Prostate gland (tissue), 2 donors: ENCODE measurements around the gene F5. TPM values are rescaled to one million over a fixed set of nuclear protein-coding genes. Genes with fewer than 3 reads are reported as not detected.

Experiments used
- DNase-seq: peaks from one replicate; pipeline ENCODE4 v3.0.0-alpha.2; 2019; ENCODE audit warnings: low spot score
- H3K27ac ChIP-seq, 2 donors: fragments of 200-600 bp; sonication (generic); 2 replicates each; pipeline ENCODE4 v1.5.1; 2017 to 2019
- H3K27me3 ChIP-seq: fragments of 200-600 bp; sonication (generic); replicated peaks from 2 replicates; pipeline ENCODE4 v1.5.1; 2019; ENCODE audit not compliant: insufficient read depth
- H3K36me3 ChIP-seq, 2 donors: fragments of 200-600 bp; sonication (generic); 1 replicate in 1 of 2; 2 replicates in 1 of 2; pipeline versions ENCODE4 v1.5.1 to v1.8.1; 2017 to 2019
- H3K4me1 ChIP-seq: fragments of 200-600 bp; sonication (generic); replicated peaks from 2 replicates; pipeline ENCODE4 v1.5.1; 2019
- H3K4me3 ChIP-seq, 2 donors: fragments of 200-600 bp; sonication (generic); 2 replicates each; pipeline ENCODE4 v1.5.1; 2017 to 2019
- H3K9me3 ChIP-seq: fragments of 200-600 bp; sonication (generic); 2 replicates; pipeline ENCODE4 v1.5.1; 2017
- POLR2A ChIP-seq: fragments of 450-650 bp; IDR thresholded peaks from one replicate; pipeline ENCODE4 v1.6.1; 2016; ENCODE audit warnings: antibody characterized with exemption, mild to moderate bottlenecking
- POLR2AphosphoS5 ChIP-seq: sonication (generic); formaldehyde crosslinking; IDR thresholded peaks from one replicate; pipeline ENCODE4 v1.6.1; 2017; ENCODE audit warnings: antibody characterized with exemption
- WGBS: methylation state at CpG from one replicate; pipeline ENCODE4 v1.1.5; 2018; 5-methylcytosine and 5-hydroxymethylcytosine counted together
- intact Hi-C: fragments of 100-400 bp; cut with DNase I; formaldehyde crosslinking; loops from one replicate; pipeline ENCODE4 v1.14.2; 2022
- total RNA-seq, 2 donors: library from RNA; depleted of rRNA; stranded (reverse); fragments of >200 nt; gene quantifications; one replicate each; pipeline ENCODE4 v1.1.0, GENCODE V29; 2016
- TF ChIP-seq, protein P1 (sequence below), 4 experiments: fragments of 200-600 bp in 2 of 4; fragments of 450-650 bp in 2 of 4; sonication (generic) in 2 of 4; IDR thresholded peaks; 1 replicate in 3 of 4; 2 replicates in 1 of 4; pipeline ENCODE4 v1.5.1; 2016 to 2019; ENCODE audit warnings: antibody characterized with exemption in 4 of 4, mild to moderate bottlenecking in 2 of 4, moderate library complexity in 2 of 4

Gene F5
- total RNA-seq, 2 donors from 2014 or later: 1.1 to 8.4 TPM

DNA sequence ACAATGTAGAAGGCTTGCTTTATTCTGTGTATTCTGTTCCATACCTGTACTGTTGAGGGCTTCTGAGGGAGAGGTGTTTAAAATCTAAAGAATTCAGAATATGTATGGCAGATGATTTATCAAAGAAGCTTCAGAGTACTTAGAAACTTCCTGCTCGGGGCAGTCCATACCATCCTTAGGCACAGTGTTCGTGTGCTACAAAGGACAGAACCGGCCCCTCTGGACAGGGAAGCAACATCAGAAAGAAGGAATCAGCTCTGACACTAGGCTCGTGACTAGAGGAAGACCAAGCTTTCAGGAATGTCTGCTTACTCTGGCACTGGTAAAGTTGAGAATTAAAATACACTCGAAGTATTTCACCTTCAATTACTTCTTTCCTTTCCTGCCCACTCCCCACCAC lies 29.5 kb upstream of the F5 start:
- Histone ChIP-seq H3K9me3 (no peaks in the 10 kb centered on the region), H3K27ac (no peak overlapping the region), H3K36me3 (no peaks in the 10 kb centered on the region), H3K4me1 (no peaks in the 10 kb centered on the region), H3K27me3 (no peaks in the 10 kb centered on the region), H3K4me3 (no peak overlapping the region)
- intact Hi-C loops: no loop called here
- DNase-seq: no peak
- TF ChIP-seq POLR2AphosphoS5: no peak
- TF ChIP-seq, protein P1, sequence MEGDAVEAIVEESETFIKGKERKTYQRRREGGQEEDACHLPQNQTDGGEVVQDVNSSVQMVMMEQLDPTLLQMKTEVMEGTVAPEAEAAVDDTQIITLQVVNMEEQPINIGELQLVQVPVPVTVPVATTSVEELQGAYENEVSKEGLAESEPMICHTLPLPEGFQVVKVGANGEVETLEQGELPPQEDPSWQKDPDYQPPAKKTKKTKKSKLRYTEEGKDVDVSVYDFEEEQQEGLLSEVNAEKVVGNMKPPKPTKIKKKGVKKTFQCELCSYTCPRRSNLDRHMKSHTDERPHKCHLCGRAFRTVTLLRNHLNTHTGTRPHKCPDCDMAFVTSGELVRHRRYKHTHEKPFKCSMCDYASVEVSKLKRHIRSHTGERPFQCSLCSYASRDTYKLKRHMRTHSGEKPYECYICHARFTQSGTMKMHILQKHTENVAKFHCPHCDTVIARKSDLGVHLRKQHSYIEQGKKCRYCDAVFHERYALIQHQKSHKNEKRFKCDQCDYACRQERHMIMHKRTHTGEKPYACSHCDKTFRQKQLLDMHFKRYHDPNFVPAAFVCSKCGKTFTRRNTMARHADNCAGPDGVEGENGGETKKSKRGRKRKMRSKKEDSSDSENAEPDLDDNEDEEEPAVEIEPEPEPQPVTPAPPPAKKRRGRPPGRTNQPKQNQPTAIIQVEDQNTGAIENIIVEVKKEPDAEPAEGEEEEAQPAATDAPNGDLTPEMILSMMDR (IDR thresholded peaks at IDR 0.05): no peak
- TF ChIP-seq POLR2A: no peak
- WGBS: 25% methylated on average over 5 of the region's 5 CpGs

DNA sequence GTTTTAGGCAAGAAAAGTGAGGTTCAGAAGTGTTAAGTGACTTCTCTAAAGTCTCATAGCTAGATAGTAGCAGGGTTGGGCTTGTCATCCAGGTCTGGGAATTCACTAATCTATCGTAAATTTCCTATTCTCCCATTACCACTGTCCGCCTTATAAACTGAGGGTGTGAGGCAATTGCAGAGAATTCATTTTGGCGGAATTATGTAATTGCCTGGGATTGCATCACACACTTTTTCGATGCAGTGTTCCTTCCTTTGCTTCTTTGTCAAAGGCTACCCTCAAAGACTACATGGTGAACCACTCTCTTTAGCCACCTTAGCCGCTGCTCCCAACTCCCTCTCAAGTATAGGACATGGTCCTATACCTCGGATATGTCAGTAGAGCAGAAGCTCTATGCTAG lies 24.6 kb upstream of the F5 start:
- H3K4me1 ChIP-seq: no peaks in the 10 kb centered on the region
- H3K9me3 ChIP-seq: no peaks in the 10 kb centered on the region
- 91% methylated on average over 6 of the region's 6 CpGs for WGBS
- no peaks in the 10 kb centered on the region for H3K36me3 ChIP-seq
- no peak for DNase-seq
- TF ChIP-seq POLR2A (no peak), POLR2AphosphoS5 (no peak)
- TF ChIP-seq, protein P1 (IDR thresholded peaks at IDR 0.05): no peak
- H3K27me3 ChIP-seq: no peaks in the 10 kb centered on the region
- H3K4me3 ChIP-seq: no peak overlapping the region
- no peak overlapping the region for H3K27ac ChIP-seq
- intact Hi-C loops: no loop called here

DNA sequence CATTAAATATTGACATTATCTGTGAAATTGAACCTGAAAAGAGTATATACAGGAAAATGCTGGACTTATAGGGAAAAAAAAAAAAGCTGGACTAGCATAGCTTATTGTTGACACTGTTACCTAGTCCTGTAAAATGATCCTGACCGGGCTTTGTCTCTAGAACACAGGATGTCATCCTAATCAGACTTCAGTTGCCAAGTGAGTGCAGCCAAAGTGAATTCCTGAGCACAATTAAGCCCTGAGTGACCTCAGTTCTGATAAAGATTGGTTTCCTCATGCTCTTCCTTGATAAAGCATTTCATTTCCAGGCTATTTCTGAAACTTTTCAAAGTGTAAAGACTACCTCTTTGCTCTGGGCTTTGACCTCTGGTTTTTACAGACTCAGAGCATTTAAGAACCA lies 23.8 kb upstream of the F5 start:
- H3K4me3 ChIP-seq: no peak overlapping the region
- no peaks in the 10 kb centered on the region for H3K9me3 ChIP-seq
- TF ChIP-seq POLR2AphosphoS5: no peak
- no peak for TF ChIP-seq POLR2A
- TF ChIP-seq, protein P1 (IDR thresholded peaks at IDR 0.05): no peak
- intact Hi-C loops: no loop called here
- WGBS: 3% methylated on average over 1 of the region's 1 CpG
- H3K36me3 ChIP-seq: no peaks in the 10 kb centered on the region
- no peak for DNase-seq
- H3K4me1 ChIP-seq: no peaks in the 10 kb centered on the region
- no peaks in the 10 kb centered on the region for H3K27me3 ChIP-seq
- no peak overlapping the region for H3K27ac ChIP-seq

DNA sequence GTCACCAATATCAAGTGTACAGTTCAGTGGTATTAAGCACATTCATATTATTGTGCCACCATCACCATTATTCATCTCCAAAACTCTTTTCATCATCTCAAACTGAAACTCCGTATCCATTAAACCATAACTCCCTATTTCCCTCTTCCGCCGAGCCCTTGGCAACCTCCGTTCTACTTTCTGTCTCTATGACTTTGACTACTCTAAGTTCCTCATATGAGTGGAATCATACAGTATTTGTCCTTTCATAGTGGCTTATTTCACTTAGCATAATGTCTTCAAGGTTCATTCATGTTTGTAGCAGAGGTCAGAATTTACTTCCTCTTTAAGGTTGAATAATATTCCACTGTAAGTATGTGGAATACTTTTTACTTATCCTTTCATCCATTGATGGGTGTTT lies 21.9 kb upstream of the F5 start:
- TF ChIP-seq POLR2AphosphoS5 (no peak), POLR2A (no peak)
- TF ChIP-seq, protein P1 (IDR thresholded peaks at IDR 0.05): no peak
- DNase-seq: no peak
- Histone ChIP-seq H3K36me3 (no peaks in the 10 kb centered on the region), H3K4me3 (no peak overlapping the region), H3K9me3 (no peaks in the 10 kb centered on the region), H3K27ac (no peak overlapping the region), H3K27me3 (no peaks in the 10 kb centered on the region), H3K4me1 (no peaks in the 10 kb centered on the region)
- intact Hi-C loops: no loop called here
- 90% methylated on average over 4 of the region's 4 CpGs for WGBS

DNA sequence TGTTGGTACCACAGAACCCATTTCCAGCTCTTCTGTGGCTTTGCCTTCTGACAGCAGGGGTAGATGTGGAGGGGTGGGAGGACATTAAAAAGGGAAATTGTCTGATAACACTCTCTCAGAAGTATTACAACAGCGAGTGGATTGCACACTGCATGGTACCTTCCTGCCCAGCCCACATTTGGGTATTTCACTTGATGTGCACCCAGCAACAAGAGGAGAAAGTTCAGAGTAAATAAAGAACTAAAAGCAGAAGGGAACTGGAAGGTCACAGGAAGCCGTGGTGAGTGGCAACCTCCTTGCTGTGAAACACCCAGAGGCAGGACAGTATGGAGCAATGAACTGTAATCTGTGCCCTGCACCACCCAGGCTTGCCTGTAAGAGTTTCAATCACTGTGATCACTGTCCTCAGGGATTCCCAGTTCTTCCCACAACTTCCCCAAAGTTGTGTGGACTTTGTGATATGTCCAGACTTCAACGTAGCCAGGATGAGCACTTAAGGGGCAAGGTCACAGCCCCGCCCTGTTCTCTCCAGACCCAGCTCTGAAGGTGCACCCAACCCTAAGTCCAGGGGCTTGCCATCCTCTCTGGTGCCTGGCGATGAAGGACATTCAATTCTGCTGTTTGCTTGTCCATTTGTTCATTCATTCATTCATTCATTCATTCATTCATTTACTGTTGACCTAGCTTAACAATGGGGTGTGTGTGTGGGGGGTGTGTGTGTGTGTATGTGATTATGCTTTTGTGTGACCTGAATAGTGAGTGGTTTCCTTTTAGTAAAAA lies 18.7 kb upstream of the F5 start:
- no peaks in the 10 kb centered on the region for H3K9me3 ChIP-seq
- TF ChIP-seq, protein P1 (IDR thresholded peaks at IDR 0.05): no peak
- H3K27ac ChIP-seq: no peak overlapping the region
- H3K4me1 ChIP-seq: no peaks in the 10 kb centered on the region
- H3K36me3 ChIP-seq: no peaks in the 10 kb centered on the region
- WGBS: 66% methylated on average over 5 of the region's 5 CpGs
- no peak overlapping the region for H3K4me3 ChIP-seq
- DNase-seq: no peak
- no peaks in the 10 kb centered on the region for H3K27me3 ChIP-seq
- intact Hi-C loops: no loop called here
